ENCODE data around the gene DLGAP3. TPM values are rescaled to one million over a fixed set of nuclear protein-coding genes. Genes with fewer than 3 reads are reported as not detected.

Gene DLGAP3
- polyA plus RNA-seq, 1 donor from 2014 or later: 2.9 TPM

- H4K20me1 ChIP-seq (ENCODE audit: insufficient read depth): no peaks in the 10 kb centered on the region
- no peak overlapping the region for H3K27ac ChIP-seq (ENCODE audit: low read length)
- no peaks in the 10 kb centered on the region for H3F3A ChIP-seq (ENCODE audit: insufficient read depth, low read length, poor library complexity, severe bottlenecking)
- H3K36me3 ChIP-seq (ENCODE audit: insufficient read depth, low read length): no peaks in the 10 kb centered on the region
- peak overlapping the region; percentile 74 for H3K9ac ChIP-seq (ENCODE audit: low read length)
- peaks cover 14% of the 10 kb centered on the region for H3K27me3 ChIP-seq (ENCODE audit: insufficient read depth, low read depth, low read length)
- no peaks in the 10 kb centered on the region for H3K79me2 ChIP-seq (replicated peaks; ENCODE audit: insufficient read depth, low read length)
- peak overlapping the region; percentile 90 for H3K4me3 ChIP-seq (ENCODE audit: low read length)
- TF ChIP-seq EZH2 (IDR thresholded peaks at IDR 0.05; ENCODE audit: borderline replicate concordance, insufficient read depth, low read length, poor library complexity, severe bottlenecking) (no peak), SMC3 (conservative IDR thresholded peaks at IDR 0.05; ENCODE audit: poor library complexity) (no peak), CTCF (IDR thresholded peaks at IDR 0.05; ENCODE audit: poor library complexity, severe bottlenecking) (no peak), EP300 (conservative IDR thresholded peaks at IDR 0.05; ENCODE audit: poor library complexity, severe bottlenecking) (no peak), TAF1 (IDR thresholded peaks at IDR 0.05; ENCODE audit: low read depth) (no peak), MXI1 (conservative IDR thresholded peaks at IDR 0.05; ENCODE audit: poor library complexity, severe bottlenecking) (no peak), RAD21 (conservative IDR thresholded peaks at IDR 0.05) (no peak), POLR2AphosphoS5 (IDR thresholded peaks at IDR 0.05) (no peak), REST (IDR thresholded peaks at IDR 0.05; ENCODE audit: borderline replicate concordance) (no peak)
- no peaks in the 10 kb centered on the region for H3K9me3 ChIP-seq (ENCODE audit: low read length)
- H3K9me2 ChIP-seq (ENCODE audit: insufficient read depth, low read length): no peaks in the 10 kb centered on the region
- H2AFZ ChIP-seq (ENCODE audit: low read depth, low read length): no peak overlapping the region
- no peak overlapping the region for H3K4me2 ChIP-seq (ENCODE audit: low read length)
Measured at GRCh38 chr1:34930702-34931071, 1.2 kb upstream of the DLGAP3 start.

GRCh38 chr1:34929853-34930701 is 627 bp upstream of the DLGAP3 start:
- H3K27me3 ChIP-seq (ENCODE audit: insufficient read depth, low read depth, low read length): peaks cover 18% of the 10 kb centered on the region
- no peaks in the 10 kb centered on the region for H3F3A ChIP-seq (ENCODE audit: insufficient read depth, low read length, poor library complexity, severe bottlenecking)
- no peaks in the 10 kb centered on the region for H3K79me2 ChIP-seq (replicated peaks; ENCODE audit: insufficient read depth, low read length)
- H3K4me2 ChIP-seq (ENCODE audit: low read length): peak overlapping the region; percentile 25
- H3K4me3 ChIP-seq (ENCODE audit: low read length): peak overlapping the region; percentile 90
- peak overlapping the region; percentile 31 for H3K27ac ChIP-seq (ENCODE audit: low read length)
- peak overlapping the region; percentile 74 for H3K9ac ChIP-seq (ENCODE audit: low read length)
- H3K9me3 ChIP-seq (ENCODE audit: low read length): no peaks in the 10 kb centered on the region
- no peaks in the 10 kb centered on the region for H3K36me3 ChIP-seq (ENCODE audit: insufficient read depth, low read length)
- H2AFZ ChIP-seq (ENCODE audit: low read depth, low read length): peak overlapping the region; percentile 90
- TF ChIP-seq CTCF (IDR thresholded peaks at IDR 0.05; ENCODE audit: poor library complexity, severe bottlenecking): peak; percentile 40
- TF ChIP-seq TAF1 (IDR thresholded peaks at IDR 0.05; ENCODE audit: low read depth): peak; percentile 2
- TF ChIP-seq EP300 (conservative IDR thresholded peaks at IDR 0.05; ENCODE audit: poor library complexity, severe bottlenecking): no peak
- no peak for TF ChIP-seq SMC3 (conservative IDR thresholded peaks at IDR 0.05; ENCODE audit: poor library complexity)
- peak; percentile 28 for TF ChIP-seq REST (IDR thresholded peaks at IDR 0.05; ENCODE audit: borderline replicate concordance)
- H3K9me2 ChIP-seq (ENCODE audit: insufficient read depth, low read length): no peaks in the 10 kb centered on the region
- no peaks in the 10 kb centered on the region for H4K20me1 ChIP-seq (ENCODE audit: insufficient read depth)
